ENCODE data around the gene CCDC106.

- TF ChIP-seq POLR2A (IDR thresholded peaks at IDR 0.05; ENCODE audit: low read depth, low read length) (no peak), SPI1 (IDR thresholded peaks at IDR 0.05; ENCODE audit: low read depth, low read length) (no peak)
Observed at GRCh38 chr19:55636723-55637122, 11.3 kb upstream of the CCDC106 start.

Data from GM12891 (cell line).